ENCODE data around the gene NFATC2. TPM values are rescaled to one million over a fixed set of nuclear protein-coding genes. Genes with fewer than 3 reads are reported as not detected.

NFATC2 gene
- total and polyA plus RNA-seq, 2 of the 4 experiments (the other 2 are of a cell fraction): 0.18 to 0.38 TPM

GRCh38 chr20:51460163-51460562 lies 82.4 kb downstream of the NFATC2 start:
- Histone ChIP-seq H2AK5ac (ENCODE audit: low read depth, low read length) (no peak overlapping the region), H2AK9ac (replicated peaks; ENCODE audit: low read depth, low read length, poor library complexity) (no peak overlapping the region), H2BK20ac (ENCODE audit: low read depth, low read length) (no peak overlapping the region), H3K56ac (ENCODE audit: extremely low read depth, insufficient read depth, low read length) (no peak overlapping the region), H3K27me3 (ENCODE audit: control insufficient read depth, insufficient read depth, low read length) (no peaks in the 10 kb centered on the region), H4K8ac (ENCODE audit: low read depth in 2 of 2, low read length in 2 of 2) (no peak overlapping the region), H3K4me3 (ENCODE audit: insufficient read depth, low read depth, low read length) (no peak overlapping the region), H4K91ac (ENCODE audit: insufficient read depth, low read depth, low read length) (no peak overlapping the region), H4K20me1 (ENCODE audit: insufficient read depth, low read length) (no peaks in the 10 kb centered on the region), H3K4me2 (ENCODE audit: low read depth, low read length) (no peak overlapping the region), H3K23ac (ENCODE audit: low read depth, low read length) (no peak overlapping the region), H2BK15ac (ENCODE audit: low read depth, low read length) (no peak overlapping the region), H3K14ac (replicated peaks; ENCODE audit: low read depth, low read length) (no peak overlapping the region), H3K9me1 (ENCODE audit: insufficient read depth, low read length) (no peaks in the 10 kb centered on the region), H3K9ac (ENCODE audit: low read depth, low read length) (no peak overlapping the region), H2BK5ac (ENCODE audit: low read depth, low read length, poor library complexity, severe bottlenecking) (no peak overlapping the region), H3K4me1 (ENCODE audit: control insufficient read depth, insufficient read depth, low read length) (peaks cover 19% of the 10 kb centered on the region), H3K18ac (ENCODE audit: low read depth, low read length) (no peak overlapping the region), H3K4ac (ENCODE audit: low read depth, low read length) (no peak overlapping the region), H3K36me3 (ENCODE audit: control insufficient read depth, insufficient read depth, low read length) (no peaks in the 10 kb centered on the region), H3K9me3 (ENCODE audit: control insufficient read depth, insufficient read depth, low read length) (no peaks in the 10 kb centered on the region), H3K79me1 (ENCODE audit: low read depth in 1 of 2, low read length in 2 of 2) (no peaks in the 10 kb centered on the region), H2BK120ac (ENCODE audit: low read depth, low read length) (no peak overlapping the region), H2AFZ (replicated peaks; ENCODE audit: low read length, poor library complexity) (no peak overlapping the region), H4K5ac (ENCODE audit: low read depth, low read length) (no peak overlapping the region), H3K27ac (ENCODE audit: insufficient read depth, low read length) (no peak overlapping the region)
- ChIA-PET POLR2A (ENCODE audit: unreplicated experiment) (no interaction called here), CTCF (no interaction called here)
- intact Hi-C loops (cut with micrococcal nuclease) (no loop called here), dilution Hi-C loops (cut with HindIII; ENCODE audit: low sequenced_read_pairs, unreplicated experiment) (no loop called here), in situ Hi-C loops (cut with MboI; ENCODE audit: low sequenced_read_pairs) (no loop called here)
- TF ChIP-seq RFX5 (IDR thresholded peaks at IDR 0.05; ENCODE audit: low read depth, low read length) (no peak), RCOR1 (IDR thresholded peaks at IDR 0.05; ENCODE audit: insufficient replicate concordance, low read length) (no peak), CHD1 (IDR thresholded peaks at IDR 0.05; ENCODE audit: low read depth, low read length) (no peak), MXI1 (IDR thresholded peaks at IDR 0.05; ENCODE audit: borderline replicate concordance, low read depth, low read length) (no peak), RAD21 (IDR thresholded peaks at IDR 0.05; ENCODE audit: low read length) (no peak), ELK1 (IDR thresholded peaks at IDR 0.05; ENCODE audit: borderline replicate concordance, low read depth, low read length) (no peak), POLR2A (IDR thresholded peaks at IDR 0.05; ENCODE audit: low read depth, low read length) (no peak), CEBPB (IDR thresholded peaks at IDR 0.05; ENCODE audit: low read depth, low read length) (no peak), MAFK (IDR thresholded peaks at IDR 0.05; ENCODE audit: low read depth, low read length) (no peak), NFE2L2 (IDR thresholded peaks at IDR 0.05; ENCODE audit: low read depth, low read length) (no peak), FOS (IDR thresholded peaks at IDR 0.05; ENCODE audit: low read depth, low read length) (no peak), BHLHE40 (IDR thresholded peaks at IDR 0.05; ENCODE audit: low read depth, low read length) (no peak), CTCF (conservative IDR thresholded peaks at IDR 0.05; ENCODE audit: low read depth, low read length) (no peak), MAZ (IDR thresholded peaks at IDR 0.05; ENCODE audit: borderline replicate concordance, low read depth, low read length) (no peak), SMC3 (IDR thresholded peaks at IDR 0.05; ENCODE audit: low read depth, low read length) (no peak), USF2 (IDR thresholded peaks at IDR 0.05; ENCODE audit: low read depth, low read length) (no peak)
- 100% methylated on average over 1 of the region's 3 CpGs; no CpG with 5 or more reads in 1 of the 2 experiments for WGBS, 2 experiments (ENCODE audit: extremely low coverage in 2 of 2, insufficient read length in 1 of 2)
- BruUV-seq (replicated peaks): no TSS peak
- DNase-seq (no peak), ATAC-seq (ENCODE audit: low read depth) (no peak)

Measured in IMR-90 (cell line).